ENCODE data around the gene CDK14.

The CDK14 gene

DNA sequence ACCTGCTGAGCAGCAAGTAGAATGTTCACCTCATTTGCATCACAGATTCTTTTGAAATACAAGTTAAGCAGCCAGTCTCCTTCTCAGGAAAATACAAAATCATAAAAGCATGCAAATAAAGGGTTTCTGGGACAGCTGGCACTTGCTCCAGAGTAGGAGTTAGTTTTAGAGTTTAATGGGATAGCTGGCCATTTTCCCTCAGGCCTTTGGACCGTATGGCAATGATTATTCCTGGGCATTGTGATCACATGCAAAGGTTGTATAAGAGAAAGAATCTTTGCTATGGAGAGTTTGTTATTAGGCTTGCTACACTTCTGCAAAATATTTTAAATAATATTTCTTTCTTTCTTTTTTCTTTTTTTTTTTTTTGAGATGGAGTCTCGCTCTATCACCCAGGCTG lies 240.8 kb downstream of the CDK14 start:
- no peak for DNase-seq (ENCODE audit: low read depth in 2 of 2, low spot score in 1 of 2)

DNA sequence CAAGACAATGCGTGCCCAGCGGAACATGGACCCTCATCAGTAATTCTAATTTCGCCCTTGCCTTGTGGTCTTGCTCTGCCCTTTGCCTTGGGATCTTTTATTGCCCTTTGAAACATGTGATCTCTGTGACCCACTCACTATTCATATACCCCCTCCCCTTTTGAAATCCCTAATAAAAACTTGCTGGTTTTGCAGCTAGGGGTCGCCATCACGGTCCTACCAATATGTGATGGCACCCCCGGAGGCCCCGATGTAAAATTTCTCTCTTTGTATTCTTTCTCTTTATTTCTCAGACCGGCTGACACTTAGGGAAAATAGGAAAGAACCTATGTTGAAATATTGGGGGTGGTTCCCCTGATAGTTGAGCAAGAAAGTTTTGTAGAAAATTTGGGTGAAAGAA lies 242.7 kb downstream of the CDK14 start:
- no peak for DNase-seq (ENCODE audit: low read depth in 2 of 2, low spot score in 1 of 2)

DNA sequence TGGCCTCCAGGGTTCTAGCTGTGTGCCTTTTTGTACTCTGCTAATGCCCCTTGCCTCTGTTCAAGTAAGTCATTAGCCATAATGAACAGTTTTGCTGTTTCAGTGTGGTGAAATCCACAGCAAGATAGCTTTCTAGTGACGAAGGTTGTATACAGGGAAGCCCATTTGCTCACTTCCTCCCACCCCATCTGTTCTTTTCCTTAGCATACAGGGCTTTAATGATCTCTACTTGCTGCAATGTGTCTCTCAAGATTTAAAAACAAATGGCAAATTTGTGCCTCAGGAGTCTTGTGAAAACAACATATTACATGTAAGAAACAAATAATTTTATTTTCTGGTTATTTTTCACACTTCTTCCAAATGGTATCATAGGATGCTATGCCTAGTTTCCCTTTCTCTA lies 243.2 kb downstream of the CDK14 start:
- no peak for DNase-seq (ENCODE audit: low read depth in 2 of 2, low spot score in 1 of 2)

DNA sequence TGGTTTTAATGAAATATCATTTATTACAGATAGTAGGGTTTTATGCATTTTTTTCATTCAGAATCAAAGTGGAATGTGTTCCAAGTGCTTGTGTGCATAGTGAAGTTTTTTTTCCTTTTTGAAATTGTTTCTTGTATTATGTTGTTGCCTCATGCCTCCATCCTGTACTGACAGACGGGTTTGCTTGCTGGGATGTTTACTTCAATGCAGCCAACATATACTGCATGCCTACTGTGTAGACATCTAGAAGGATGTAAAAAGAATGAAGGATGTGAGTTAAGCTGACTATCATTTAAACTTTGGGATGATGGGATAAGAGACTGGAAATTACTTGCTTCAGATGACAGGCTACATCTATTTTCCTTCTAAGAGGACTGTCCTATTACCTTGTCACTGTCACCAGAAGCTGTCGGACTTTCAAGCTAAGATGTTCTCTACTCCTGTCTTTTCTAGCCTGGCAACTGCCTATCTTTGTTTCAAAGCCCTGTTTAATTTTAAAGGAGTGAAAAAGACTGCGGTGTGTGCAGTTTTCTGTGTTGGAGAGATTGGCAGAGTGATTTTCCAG lies 243.7 kb downstream of the CDK14 start:
- DNase-seq (ENCODE audit: low read depth in 2 of 2, low spot score in 1 of 2): no peak

DNA sequence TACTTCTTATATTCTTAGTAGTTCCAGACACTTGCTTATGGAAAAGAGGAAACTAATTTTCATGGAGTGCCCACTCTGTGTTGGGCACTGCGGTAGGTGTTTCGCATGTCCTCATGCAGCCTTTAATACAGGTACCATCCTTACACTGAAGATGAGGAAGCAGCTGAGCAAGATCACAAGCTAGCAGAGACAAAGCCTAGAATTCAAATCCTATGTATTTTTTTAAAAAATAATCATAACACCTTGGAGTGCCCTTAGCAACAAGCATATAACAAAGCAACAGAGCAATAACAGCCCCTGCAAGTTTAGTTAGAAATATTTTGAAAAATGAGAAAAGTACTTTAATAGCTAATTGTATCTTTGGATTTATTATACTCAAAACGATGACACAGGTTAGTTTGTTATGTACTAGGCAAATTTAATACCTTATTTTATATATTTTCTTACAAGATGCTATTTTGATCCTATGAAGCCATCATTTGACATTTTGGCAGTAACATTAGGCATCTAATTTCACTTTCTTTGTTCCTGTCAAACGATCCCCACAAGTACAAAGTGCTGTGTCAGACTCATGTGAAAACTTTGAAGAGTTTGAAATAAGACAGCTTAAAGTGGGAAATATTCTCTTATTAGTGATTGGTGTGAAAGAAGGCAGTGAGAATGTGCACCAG lies 245.8 kb downstream of the CDK14 start:
- no peak for DNase-seq (ENCODE audit: low read depth in 2 of 2, low spot score in 1 of 2)

DNA sequence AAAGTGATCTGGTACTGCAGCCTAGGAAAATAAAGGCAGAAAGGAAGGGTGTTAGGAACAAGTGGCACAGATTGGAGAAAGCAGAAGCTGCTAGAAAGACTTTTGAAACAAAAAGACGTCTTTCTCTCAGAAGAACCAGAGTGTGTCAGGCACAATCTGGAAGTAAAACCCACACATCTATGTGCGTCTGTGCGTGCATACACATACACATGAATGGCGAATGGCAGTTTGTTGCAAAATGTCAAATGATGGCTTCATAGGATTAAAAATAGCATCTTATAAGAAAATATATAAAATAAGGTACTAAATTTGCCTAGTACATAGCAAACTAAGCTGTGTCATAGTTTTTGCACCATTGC lies 246.3 kb downstream of the CDK14 start:
- no peak for DNase-seq (ENCODE audit: low read depth in 2 of 2, low spot score in 1 of 2)

DNA sequence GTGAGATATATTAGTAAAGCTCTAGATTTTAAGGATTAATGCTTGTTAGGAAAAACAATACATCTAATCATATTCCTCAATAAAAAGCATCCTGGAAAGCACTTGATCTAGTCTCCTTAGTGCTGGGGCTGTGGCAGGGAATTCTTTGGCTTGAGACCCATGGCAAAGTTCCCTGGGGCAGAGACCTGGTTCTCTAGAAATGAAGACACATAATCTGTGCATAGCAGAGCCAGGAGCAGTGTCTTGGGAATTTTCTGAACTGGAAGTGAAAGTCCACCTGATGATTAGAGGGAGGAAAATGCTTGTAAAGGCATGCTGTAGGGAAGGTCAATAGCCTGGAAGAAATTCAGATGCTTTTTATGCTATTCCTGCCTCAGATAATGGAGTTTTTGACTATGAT lies 247.4 kb downstream of the CDK14 start:
- DNase-seq (ENCODE audit: low read depth in 2 of 2, low spot score in 1 of 2): no peak

DNA sequence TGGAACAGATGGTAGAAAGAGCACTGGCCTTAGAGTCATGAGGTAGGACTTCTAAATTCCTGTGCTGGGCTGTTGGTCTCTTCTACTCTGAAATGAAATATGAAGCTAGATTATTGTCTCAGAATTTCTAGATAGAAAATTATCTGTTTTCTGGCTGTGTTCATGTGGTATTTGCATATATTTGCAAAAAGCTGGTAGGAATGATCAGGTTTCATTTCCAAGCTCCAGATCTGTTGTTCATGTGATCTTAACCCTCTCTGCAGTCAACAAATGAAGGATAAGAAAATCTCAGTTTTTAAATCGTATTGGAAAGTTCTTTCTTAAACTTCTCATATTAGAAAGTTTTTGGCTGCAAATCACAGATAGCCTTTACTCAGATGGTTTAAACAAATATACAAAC lies 248.3 kb downstream of the CDK14 start:
- DNase-seq (ENCODE audit: low read depth in 2 of 2, low spot score in 1 of 2): no peak

DNA sequence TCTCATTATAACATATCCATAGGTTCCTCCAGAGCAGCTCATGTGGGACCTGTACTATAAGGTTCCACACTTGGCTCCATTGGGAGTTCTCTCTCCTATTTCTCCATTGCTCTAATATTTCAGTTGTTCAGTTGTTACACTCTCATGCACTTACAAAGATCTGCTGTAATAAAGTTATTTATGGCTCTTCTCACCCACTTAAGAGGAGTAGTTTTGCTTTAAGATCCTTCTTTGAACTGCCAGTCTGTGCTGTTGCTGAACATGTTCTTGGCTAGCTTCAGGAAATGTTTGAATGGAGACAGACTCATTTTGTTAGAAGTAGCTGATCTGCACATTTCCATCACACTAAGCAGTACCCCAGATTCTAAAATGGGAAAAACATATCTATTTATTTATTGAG lies 250.1 kb downstream of the CDK14 start:
- no peak for DNase-seq (ENCODE audit: low read depth in 2 of 2, low spot score in 1 of 2)

DNA sequence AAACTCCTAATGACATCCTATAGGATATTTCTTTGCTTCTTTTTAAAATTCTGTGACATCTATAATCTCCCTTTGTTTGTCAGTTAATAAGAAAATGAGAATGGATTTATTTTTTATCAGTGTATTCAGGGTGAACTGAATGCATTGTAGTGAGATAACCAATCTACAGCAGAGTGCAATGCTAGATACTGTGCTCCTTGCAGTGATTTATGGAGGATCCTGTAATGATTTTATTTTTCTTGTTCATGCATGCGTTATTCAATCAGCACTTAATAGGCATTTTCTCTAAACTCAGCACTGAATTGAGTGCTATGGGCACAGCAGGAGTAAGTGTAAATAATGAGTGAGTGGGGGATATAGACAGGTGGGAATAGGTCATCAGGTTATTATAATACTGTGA lies 253.9 kb downstream of the CDK14 start:
- DNase-seq (ENCODE audit: low read depth in 2 of 2, low spot score in 1 of 2): no peak

DNA sequence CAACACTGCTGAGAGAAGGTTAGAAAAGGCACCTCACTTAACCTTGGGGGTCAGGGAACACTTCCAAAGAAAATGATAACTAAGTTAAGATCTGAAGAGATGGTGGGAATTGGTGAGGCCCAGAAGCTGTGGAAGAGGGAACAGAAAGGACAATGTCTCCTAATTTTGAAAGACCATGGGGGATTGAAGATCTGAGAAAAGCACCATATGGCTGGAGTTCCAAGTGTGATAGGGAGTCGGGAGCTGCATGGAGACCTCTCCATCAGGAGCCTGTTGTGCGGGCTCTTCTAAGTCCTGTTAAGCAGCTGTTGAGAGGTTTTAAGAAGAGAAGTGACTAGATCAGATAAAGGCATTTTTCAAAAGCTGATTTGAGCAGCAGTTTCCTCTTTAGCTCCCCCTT lies 254.3 kb downstream of the CDK14 start:
- DNase-seq (ENCODE audit: low read depth in 2 of 2, low spot score in 1 of 2): no peak

DNA sequence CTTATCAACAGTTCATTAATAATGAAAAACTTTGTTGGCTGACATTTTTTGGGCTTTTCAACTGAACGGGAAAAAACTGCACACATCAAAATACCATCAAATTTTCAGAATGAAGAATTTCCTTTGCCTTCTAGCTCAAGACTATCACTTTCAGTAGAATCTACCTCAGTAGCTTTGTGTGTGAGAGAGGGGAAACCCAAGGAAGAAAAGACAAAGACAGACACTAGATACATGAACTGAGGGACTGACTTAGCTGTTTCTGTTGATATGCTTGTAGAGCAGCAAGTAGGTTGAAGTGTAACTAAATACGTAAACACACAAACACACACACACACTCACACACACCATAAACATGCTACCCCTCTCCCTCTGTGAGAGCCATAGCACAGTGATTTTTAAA lies 257.1 kb downstream of the CDK14 start:
- DNase-seq (ENCODE audit: low read depth in 2 of 2, low spot score in 1 of 2): no peak

DNA sequence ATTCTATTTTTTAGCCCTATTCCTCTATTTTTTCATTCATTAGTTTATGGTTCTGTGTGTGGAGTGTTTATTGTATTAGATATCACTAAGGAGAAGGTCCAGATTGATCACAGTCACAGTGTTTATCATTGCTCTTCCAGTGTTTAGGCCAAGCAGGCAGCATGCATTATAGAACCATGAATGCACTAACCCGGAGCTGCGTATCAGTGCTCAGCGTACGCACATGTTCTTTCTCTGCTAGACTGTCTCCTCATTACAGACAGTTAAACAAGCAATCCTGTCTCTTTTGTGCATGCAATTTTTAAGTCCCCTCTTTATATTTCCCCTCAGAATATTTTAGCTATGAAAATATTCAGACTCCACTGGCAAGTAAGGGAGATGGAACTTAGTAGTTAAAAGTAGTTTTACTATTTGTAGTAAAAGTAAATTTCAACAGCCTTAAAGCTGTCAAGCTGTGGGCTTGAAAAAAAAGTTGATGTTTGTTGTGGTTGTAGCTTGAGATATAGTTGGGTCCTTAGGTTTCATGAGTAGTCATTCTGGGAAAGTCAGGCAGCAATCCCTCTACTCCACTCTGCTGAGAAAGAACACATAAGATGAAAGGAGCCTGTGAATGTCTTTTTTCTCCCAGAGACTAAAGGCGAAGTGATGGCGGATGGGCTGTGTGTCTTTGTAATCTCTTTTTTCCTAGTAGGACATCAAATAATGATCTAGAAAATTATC lies 260.4 kb downstream of the CDK14 start:
- no peak for DNase-seq (ENCODE audit: low read depth in 2 of 2, low spot score in 1 of 2)

DNA sequence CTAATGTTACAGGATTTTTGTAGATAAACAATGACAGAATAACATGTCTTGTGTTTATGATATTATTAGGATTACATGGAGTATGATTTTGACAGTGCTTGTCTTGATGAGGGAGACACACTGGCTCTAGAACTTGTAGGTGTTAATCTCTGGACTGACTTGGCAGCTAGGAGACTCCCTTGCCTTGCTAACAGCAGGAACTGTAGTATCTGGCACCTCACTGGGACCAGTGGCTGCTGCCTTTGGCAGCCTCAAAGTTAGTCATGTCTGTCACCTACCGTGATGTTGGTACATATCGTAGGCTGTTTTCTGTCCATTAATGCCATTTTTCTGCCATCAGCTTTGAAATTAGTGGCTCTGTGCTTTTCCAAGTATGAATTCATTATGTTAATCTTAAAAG lies 261.5 kb downstream of the CDK14 start:
- DNase-seq (ENCODE audit: low read depth in 2 of 2, low spot score in 1 of 2): no peak

DNA sequence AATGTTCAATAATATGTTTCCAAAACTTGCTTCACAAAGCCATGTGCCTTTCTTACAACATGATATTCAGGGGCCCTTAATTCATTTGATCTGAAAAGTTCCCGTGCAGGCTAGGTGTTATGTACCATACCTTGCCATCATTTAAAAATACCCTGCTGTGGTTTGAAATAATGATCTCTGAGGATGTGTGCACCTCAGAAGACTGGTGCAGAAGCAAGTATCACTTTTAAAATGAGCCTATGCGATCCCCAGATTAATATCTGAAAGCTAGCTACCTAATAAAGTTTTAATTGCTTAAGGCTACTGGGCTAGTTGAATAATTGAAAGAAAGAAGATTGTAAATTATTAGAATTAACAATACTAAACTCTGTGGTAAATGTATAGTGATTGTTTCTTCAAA lies 262.4 kb downstream of the CDK14 start:
- no peak for DNase-seq (ENCODE audit: low read depth in 2 of 2, low spot score in 1 of 2)

DNA sequence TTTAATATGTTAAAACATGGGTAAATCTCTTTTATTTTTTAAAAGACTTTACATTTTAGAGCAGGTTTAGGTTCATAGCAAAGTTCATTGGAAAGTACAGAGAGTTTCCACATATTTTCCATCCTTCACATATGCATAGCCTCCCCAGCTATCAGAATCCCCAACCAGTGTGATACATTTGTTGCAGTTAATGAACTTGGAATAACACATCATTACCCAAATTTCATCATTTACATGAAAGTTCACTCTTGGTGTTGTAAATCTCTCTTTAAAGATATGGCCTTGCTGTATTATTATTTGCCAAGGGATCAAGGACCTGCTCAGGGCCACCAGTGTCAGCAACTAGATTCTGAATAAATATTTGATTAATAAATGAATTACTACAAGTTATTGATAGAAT lies 263.4 kb downstream of the CDK14 start:
- DNase-seq (ENCODE audit: low read depth in 2 of 2, low spot score in 1 of 2): no peak

DNA sequence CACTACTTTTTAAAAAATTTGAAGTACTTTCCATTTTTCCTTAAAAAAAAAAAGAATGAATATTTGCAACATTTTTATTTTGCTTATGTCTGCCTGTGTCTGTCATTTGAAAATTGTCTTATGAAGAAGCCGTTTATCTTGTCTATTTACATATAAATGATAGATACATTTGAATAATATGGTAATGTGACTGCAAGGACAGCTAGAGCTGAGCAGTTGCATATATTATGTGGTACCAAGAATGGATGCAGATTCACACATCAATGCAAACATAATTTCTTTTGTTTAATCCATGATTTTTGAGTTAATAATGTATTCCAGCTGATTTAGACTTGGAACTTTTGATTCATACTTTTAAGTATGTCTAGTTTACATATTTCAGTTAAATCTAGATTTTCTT lies 268.0 kb downstream of the CDK14 start:
- no peak for DNase-seq (ENCODE audit: low read depth in 2 of 2, low spot score in 1 of 2)

DNA sequence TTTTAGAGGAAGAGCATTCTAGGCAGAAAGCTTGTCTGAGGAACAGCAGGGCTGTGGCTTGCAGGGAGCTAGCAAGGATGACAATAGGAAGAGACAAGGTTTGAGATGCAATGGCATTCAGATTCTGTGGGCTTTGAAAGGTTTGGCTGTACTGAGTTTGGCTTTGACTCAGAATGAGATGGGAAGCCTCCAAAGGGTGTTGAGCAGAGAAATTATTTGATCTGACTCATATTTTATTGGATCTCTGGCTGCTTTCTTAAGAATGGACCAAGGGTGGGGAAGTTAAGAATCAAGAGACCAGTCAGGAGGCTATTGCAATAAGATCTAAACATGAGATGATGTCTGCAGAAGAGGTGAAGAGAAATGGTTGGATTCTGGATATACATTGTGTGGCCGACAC lies 273.2 kb downstream of the CDK14 start:
- no peak for DNase-seq (ENCODE audit: low read depth in 2 of 2, low spot score in 1 of 2)

DNA sequence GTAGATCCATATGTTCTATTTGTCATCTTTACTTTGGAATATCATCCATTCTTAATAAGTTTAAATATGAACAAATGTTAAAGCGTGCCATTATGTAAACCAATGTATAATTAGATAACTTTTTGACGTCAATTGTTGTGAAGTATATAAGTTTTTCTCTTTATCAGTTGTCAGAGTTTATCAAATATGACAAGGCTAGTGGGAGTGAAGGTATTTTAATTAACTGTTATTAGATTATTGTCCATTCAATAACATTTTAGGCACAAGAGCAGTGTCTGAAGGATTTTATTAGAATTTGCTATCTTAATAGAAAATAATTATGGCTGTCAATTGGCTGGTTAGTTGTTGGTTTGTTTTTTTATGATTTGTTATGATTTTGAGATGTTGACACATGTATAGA lies 280.6 kb downstream of the CDK14 start:
- DNase-seq (ENCODE audit: low read depth in 2 of 2, low spot score in 1 of 2): no peak

DNA sequence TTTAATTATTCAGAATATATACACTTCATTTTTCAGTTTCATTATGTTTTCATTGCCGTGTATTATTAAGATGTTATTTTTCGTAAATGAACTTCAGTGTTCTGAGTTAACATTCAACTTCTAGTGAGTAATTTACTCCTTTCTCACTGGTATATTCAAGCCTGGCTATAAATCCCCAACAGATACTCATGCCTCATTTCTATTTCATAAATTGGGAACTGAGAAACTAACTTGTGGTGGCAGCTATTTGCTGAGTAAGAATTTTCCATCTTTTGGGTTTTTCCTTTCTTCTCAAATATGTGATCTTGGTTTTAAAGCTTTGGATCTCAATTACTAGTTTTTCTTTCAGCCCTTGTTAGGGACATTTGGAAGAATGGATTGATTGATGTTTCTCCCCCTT lies 281.1 kb downstream of the CDK14 start:
- no peak for DNase-seq (ENCODE audit: low read depth in 2 of 2, low spot score in 1 of 2)

DNA sequence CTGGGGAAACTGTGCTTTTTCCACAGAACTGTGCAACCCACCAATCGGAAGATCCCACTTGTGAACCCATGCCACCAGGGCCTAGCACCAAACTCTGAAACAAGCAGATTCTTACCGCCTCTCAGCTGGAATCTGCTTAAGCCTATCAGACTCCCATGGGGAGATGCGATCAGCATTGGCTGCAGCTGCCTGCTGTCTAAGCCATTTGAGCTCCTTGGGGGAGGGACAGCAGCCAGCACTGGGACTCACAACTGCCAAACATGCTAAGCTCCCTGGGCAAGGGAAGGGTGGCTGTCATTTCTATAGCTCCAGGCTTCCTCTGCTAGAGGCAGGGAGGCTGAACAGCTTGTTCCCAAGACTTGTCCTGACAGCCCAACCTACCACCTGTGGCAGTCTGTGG lies 283.8 kb downstream of the CDK14 start:
- no peak for DNase-seq (ENCODE audit: low read depth in 2 of 2, low spot score in 1 of 2)

DNA sequence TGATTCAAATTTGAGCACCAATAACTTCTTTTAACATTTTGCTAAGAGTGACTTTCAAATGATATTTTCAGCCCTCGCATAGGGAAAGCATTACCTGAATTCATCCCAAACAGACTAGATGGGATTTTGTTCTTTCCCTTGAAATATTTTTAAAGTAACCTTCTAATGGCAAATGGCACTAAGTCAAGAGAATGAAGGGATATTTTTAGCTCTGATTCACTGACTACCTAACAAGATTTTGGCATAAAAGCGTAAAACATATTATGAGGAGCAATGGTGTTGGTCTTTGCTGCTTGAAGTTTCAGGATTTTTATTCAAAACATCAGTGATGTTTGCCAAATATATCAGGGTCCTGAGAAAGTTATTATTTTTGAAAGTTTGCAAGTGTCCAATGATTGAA lies 290.3 kb downstream of the CDK14 start:
- no peak for DNase-seq (ENCODE audit: low read depth in 2 of 2, low spot score in 1 of 2)

DNA sequence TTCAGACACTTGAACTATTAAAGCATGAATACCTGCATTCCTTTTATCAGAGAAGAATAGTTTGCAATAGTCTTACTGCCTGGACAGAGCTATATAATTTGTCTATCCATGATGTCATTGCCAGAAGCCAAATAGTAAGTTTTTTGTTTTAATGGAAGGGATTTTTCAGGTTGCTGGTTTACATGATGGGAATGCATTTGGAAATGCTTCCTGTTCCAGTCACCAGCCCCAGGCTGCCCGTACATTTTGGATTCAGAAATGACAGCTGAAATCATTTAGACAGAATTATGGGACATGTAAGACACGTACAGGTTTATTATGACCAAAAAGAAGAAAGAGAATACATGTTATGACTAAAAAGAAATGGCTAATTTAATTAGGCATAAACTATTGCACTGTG lies 293.1 kb downstream of the CDK14 start:
- DNase-seq (ENCODE audit: low read depth in 2 of 2, low spot score in 1 of 2): no peak
